HG03432 (cell line): Measurements from ENCODE around the gene RBFOX2.

Experiments
- ATAC-seq: cut with Tn5 transposase; IDR thresholded peaks from one replicate; pipeline ENCODE4 v1.9.1; 2021; ENCODE audit warnings: mild to moderate bottlenecking, moderate library complexity; ENCODE audit not compliant: unreplicated experiment

Gene RBFOX2

DNA sequence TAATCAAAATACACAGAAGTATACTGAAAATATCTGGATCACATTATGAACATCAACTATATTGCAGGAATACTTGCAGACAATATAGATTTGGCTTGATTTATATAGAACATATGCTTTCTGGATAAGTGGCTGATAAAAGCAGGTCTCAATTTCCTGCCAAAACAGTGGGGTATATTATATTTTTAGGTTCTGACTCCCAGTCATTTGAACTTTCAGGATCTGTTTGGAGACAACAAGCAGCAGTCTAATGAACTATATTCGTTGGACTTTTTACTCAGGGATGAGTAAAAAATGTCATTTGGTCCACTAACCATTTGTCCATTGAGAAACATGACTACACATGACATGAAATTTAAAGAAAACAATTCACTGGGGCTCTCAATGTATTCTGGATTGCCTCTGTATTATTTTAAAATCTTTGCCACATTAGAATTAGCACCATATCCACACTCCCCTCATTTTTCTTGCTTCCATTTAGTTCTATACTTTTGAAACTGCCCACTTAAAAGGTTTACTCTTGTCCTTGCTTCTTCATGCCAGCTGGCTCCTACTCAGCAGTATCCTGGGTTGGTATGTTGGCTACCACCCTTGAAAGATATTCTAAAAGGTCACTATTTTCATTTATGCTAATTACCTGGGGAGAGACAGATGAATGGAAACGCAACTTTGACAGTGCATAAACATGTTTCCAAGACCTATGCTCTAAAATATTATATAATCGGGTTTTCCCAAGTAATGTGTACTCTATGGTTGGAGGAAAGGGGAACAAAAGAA, 157.9 kb downstream of the RBFOX2 start:
- no peak for ATAC-seq

DNA sequence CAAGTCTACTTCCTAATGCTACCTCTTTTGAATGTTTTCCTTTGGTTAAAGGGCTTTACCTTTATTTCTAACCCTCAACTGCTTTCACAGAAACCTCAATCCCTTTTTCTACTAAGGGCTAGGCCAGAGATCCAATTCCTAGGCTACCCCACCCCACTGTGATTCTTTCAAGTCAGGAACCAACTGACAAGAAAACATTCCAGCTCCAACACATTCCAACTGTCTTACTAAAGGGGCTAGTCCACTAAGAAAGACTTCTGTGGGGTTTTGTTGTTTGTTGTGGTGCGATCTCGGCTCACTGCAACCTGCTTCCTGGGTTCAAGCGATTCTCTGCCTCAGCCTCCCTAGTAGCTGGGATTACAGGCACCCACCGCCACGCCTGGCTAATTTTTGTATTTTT, 159.7 kb downstream of the RBFOX2 start:
- no peak for ATAC-seq

DNA sequence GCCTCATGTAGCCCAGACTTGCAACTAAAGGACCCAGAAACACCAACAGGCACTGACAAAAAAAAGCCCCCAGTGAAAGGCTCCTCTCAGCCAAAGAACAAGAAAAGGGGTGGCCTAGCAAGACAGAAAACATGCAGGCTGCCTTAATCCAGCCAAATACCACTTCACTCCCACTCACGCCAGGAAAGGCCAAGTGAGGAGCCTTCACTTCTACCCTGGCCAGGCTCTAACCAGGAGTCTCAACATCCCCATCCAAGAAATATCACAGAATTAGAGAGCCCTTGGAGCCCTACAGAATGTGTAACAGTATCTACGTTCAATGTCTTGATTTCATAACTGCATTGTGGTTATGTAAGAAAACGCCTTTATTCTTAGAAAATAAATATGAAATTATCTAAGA, 162.0 kb downstream of the RBFOX2 start:
- ATAC-seq = no peak

DNA sequence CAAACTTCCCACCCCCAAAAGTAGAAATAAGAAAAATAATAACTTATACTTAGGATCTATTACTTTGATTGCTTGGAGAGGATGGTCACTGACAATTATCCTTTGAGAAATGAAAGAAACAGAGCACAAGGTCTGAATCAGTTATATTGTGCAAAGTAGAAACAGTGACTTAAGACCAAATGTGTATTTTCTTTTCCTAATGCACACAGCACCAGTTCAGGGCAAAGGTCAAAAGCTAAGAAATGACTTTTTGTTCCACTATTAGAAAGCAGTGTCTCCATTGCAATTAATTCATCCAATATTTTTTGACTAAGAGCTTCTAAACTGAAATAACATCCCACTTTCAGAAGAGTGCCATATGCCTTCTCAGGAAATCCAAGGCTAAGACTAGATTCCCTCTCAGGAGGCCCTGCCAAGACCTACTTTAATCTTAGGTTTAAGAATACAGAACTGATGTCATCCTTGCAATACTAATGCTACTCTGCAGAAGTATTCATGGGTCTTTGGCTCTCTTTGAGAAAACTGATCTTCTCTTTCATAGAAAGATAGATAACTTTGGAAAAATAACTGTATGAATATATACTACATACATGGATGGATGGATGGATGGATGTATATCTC, 164.0 kb downstream of the RBFOX2 start:
- no peak for ATAC-seq

DNA sequence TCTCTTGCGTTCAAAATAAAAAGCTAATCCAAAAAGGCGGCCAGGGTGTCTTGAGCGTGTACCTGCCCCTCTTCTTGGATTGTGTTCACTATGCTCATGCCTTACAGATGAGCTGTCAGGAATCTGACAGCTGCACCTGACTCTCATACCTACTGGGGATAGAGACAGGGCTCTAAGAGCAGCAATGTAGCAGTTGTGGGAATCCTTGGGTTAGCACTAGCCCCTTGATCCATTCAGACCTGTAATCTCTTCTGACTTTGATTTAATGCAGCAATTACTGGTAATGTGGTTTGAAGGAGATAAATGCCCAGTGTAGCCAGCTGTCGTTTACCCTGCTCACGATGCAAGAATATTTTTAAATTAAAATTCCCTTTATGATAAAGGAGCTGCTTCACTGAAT, 165.2 kb downstream of the RBFOX2 start:
- ATAC-seq = no peak

DNA sequence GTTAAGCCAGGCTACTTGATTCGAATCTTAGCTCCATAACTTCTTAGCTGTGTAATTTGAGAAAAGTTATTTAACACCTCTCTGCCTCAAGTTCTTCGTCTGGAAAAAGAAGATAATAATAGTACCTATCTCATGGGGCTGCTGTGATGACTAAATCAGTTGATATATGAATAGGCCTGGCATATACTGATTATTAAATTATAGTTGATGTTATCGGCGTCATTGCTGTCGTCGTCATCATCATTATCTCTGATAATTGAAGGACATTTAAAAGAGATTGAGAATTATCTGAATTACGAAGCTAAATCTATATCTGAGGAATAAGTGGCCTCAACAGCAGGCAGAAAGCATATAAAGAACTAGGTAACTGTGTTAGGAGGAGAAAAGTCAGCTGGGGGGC, 165.9 kb downstream of the RBFOX2 start:
- ATAC-seq = no peak

DNA sequence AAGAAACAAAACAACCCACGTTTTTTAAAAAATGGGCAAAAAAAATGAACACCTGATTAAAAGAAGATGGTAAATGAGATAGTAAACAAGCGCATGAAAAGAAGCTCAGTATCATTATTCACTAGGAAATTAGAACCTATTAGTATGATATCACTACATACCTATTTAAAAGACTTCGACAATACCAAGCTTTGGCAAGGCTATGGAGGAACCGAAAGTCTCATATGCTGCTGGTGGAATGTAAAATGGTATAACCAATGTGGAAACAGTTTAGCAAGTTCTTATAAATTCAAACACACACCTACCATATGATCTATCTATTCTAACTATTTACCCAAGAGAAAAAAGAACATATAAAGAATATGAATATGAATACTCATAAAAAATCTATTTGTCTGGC, 167.2 kb downstream of the RBFOX2 start:
- no peak for ATAC-seq

DNA sequence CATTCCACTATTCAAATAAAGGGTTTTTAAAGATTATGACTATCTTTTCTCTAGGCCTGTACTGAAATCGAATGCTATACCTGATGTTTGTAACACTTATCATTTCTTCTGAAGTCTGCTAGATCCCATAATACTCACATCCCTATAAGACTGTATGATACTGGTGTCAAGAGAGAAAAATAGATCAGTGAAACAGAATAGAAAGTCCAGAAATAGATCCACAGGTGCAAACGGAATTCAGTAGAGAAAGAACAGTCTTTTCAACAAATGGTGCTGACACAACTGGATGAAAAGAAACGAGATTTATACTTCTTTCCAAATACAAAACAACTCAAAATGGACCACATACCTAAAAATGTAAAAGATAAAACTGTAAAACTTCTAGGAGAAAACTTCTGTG, 167.8 kb downstream of the RBFOX2 start:
- no peak for ATAC-seq

DNA sequence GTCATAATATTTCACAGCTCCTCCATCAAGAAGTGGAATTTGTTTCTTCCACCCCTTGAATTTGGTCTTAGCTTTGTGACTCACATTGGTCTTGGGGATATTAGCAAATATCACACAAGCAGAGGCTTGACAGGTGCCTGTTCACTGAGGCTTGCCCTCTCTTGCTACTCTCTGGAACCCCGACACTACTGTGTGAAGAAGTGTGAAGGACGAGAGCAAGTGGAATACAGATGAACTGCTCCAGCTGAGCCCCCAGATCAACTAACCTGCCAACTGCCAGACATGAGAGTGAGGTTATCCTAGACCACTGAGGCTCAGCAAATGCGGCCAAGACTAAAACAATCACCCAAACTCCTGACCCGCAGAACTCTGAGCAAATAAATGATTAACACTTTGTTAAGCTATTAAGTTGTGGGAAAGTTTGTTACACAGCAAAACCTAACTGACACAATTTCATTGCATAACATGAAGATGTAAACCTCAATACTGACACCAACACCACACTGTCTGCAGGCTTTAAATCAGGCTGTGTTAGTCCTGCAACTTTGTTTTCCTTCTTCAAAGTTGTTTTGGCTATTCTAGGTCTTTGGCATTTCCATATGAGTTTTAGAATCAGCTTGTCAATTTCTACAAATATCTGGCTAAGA, 168.4 kb downstream of the RBFOX2 start:
- no peak for ATAC-seq

DNA sequence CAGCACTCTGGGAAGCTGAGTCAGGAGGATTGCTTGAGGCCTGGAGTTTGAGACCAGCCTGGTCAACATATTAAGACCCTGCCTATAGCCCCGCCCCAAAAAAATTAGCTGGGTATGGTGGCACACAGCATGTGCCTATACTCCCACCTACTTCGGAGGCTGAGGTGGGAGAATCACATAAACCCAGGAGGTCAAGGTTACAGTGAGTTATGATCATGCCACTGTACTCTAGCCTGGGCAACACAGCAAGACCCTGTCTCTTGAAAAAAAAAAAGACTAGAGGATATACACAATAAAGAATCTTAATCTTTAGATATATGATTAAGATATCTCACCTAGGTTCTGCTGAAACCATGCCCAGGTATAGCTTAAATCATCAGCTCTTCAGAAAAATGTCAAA, 174.3 kb downstream of the RBFOX2 start:
- no peak for ATAC-seq

DNA sequence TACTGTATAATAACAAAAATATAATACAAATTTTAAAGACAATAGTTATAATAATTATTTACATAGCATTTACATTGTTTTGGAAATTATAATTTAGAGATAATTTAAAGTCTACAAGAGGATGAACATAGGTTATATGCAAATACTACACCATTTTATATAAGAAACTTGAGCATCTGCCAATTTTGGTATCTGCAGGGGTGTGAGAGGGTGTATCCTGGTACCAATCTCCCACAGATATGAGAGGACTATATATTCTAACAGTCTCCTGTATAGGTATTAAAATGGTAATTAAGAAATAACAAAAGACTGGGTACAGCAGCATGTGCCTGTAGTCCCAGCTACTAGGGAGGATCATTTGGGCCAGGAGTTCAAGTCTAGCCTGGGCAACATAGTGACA, 176.5 kb downstream of the RBFOX2 start:
- no peak for ATAC-seq

DNA sequence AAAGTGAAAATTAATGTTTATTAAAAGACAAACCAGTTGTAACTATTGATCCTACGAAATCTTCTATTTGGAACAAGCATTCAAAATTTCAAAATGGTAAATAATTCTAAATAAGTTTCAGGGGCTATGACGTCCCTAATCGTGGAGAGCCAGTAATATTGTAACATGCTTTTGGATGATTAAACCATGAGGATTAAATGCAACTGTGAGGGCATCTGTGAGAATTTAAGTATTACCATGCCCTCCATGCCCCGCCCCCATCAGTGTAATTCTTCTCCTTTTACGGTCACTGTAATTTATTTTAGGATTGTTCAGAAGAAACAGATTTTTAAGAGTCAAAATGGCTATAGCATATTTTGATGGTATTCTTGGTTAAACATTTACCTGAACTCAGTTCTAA, 177.8 kb downstream of the RBFOX2 start:
- no peak for ATAC-seq

DNA sequence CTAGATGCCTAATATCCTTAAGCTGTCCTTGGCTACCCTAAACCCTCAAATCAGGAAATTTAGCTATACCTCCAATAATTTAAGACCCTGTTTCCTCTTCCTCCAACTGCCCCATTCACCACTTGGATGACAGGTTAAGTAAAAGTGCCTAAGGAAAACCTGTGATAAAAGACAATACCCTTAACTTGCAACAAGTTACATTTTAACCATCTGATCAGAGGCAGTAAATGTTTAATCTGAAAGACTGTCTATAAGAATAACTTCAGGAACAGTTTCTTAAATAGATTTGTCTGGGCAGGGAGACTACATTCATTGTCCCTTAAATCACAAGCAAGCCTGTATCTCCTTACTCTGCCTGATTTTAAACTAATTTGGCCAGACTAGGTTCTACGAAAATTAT, 181.8 kb downstream of the RBFOX2 start:
- ATAC-seq = no peak

DNA sequence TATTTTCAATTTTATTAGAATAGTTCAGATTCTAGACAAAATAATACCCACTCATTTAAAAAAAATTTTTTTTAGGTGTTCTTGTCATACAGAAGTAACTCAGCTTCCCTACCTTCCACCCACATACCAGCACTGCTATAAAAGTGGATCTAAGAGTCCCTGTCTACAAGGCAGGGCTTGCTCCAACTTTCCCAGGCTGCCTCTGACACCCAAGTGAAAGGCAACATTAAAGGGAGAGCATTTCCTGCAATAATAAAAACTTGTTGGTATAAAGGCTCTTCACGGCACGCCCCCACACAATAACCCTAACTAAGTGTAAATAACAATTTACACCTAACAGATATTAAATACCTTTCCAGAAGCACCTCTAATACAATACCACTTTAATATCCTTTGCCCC, 183.7 kb downstream of the RBFOX2 start:
- no peak for ATAC-seq

DNA sequence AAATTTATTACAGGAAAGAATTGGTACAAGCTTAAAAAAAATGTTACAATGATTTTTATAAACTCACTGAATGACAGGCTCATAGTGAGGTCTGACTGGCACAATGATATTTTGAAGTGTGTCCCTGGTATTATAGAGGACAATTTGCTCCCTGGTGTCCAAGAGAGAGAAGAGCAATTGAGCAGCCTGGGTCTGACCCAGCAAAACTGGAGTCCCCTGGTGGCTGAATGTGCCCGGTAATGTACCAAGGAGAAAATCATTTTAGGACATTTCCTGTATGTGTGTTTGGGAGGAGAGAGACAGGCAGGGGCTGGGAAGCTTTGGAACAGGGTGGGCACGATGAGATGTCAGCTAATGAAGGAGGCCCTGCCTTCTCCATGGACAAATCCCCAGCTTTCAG, 185.7 kb downstream of the RBFOX2 start:
- no peak for ATAC-seq

DNA sequence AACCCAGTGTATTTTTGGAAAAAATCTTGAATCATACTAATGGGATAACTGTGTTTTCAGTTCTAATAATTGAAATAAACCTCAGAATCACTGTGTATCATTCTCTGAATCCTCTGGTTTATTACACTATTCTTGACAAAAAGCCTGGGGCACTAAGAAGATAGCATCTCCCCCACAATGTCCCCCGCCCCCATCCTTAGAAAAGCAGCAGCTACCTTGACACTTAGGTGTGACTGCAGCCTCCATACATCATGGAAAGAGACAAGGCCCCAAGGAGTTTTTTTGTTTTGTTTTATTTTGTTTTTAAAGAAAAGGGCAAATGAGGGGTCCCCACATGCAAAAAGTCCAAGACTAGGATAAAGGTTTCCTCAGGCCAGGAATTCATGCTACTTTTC, 186.1 kb downstream of the RBFOX2 start:
- ATAC-seq = no peak

DNA sequence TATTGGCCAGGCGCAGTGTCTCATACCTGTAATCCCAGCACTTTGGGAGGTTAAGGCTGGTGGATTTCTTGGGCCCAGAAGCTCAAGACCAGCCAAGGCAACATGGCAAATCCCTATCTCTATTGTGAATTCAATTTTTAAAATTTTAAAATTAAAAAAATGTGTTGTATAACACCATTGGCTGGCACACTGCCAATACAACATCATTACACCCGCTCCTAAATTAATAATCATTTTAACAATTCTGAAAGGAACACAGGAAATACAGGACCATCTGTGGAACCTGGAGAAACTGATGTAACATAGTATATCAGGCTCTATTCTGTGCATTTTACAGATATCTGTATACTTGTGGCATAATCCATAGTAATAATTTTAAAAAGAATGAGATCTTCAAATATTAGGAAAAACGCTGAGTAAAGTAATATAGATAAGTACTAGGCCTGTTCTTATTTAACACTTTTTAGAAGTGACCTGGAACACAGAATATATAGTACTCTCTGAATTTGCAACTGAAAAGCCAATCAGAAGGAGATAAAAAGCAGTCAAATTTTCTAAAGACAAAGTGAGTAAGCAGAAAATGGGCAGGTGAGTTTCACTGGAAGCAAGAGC, 186.6 kb downstream of the RBFOX2 start:
- ATAC-seq = no peak

DNA sequence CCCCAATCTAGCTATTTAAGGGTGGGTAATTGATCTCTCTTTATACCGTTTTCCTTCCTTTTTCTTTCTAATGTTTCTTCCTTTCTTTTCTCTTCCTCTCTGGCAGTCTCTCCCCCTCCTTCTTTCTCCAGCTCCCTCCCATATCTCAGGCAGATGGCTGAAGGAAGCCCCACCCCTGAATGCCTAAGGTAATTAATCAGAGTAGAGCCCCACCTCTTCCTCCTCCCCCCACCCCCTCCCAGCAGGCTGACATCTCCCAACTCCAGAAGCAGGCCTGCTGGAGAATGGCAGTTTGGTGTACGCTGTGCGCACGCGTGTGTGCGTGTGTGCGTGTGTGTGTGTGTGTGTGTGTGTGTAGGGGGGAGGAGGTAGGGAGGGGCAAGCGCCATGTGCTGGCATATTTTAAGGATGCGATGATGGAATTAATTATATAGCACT, 188.3 kb downstream of the RBFOX2 start:
- ATAC-seq = no peak

DNA sequence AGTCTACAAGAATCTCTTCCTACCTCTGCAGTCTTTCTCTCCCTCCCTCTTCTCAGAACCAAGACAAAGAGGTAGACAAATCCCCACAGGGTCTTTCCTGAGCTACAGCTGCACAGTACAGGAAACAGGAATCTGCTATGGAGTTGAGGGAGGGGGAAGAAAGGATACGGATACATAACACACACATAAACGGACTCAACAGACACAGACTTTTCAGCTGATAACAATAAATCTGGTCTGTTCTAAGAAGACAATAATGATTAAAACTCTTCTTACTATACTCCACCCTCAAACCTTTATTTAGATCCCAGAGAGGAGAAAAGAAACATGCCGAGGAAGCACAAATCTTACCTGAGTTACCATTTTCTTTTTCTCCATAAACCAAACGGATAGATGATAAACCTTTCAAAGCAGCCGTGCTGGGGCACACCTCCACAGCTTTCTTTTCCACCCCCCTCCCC, 188.8 kb downstream of the RBFOX2 start:
- ATAC-seq = no peak

DNA sequence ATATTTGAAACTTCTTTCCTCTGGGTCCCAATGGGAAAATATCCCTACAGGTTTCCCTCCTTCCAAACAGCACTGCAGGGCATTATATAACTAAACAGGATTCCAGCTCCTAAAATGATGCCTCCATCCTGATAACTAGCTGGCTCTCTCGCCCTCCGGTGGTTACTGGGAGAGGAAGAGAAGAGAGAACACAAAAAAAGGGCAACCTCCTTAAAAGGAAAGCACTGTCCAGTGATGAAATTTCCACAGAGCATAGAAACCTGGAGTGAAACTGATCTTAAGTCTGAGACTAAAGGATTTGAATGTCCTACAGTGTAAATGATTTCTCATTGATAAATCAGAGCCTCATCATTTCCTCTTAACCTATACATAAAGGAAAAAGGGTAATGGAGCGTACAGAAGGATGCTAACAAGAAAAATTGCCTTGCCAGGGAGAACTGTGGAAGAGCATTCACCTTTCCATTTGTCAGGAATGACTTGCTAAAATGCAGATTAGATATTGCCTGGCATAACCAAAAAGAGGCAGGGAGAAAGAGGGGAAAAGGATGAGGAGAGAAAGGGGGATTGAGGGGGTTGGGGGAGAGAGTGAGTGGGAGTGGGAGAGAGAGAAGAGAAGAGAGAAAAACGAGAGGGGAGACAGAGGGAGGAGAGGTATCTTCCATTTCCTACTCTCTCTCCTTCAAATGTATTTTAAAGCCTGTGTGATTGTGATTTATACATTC, 189.6 kb downstream of the RBFOX2 start:
- no peak for ATAC-seq

DNA sequence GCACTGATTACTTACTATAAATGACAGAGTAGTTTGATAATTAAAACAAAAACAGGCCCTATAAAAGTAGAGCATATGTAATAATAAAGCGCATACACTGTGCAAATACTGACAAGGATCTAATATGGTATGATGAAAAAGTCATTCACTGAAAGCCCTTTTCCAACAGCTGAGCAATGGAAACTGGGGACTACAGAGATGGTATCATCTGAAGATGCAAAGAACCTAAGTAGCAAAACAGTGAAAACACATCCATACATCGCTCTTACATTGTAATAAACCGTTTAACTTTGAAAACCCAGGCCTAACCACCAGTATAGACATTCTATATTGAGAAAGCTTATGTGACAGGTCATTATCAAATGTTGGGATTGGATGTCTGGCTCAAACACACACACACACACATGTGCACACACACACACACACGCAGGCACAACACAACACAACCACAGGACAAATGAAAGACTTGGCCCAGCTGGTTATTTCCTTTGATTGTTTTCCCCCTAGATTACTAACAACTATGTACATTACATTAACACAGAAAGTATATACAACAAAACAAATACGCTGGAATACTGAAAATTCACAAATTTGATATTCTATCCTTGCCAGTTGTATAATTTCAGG, 191.4 kb downstream of the RBFOX2 start:
- ATAC-seq = no peak
